Caco-2 (cell line): Measurements from ENCODE around the gene PIM3. TPM values are rescaled to one million over a fixed set of nuclear protein-coding genes. Genes with fewer than 3 reads are reported as not detected.

Experiments
- BruUV-seq: library from RNA; stranded (reverse); fragments of 400-500 nt; replicated peaks from 2 replicates; lab custom pipeline; 2021; lab: Mats Ljungman, UMichigan
- CTCF ChIA-PET: fragments of 300-600 bp; sonication (Branson Sonifier 250); formaldehyde crosslinking; loops from one replicate; lab custom pipeline; 2022; ENCODE audit warnings: antibody characterized with exemption; lab: Charles Lee
- POLR2A ChIA-PET: fragments of 300-600 bp; sonication (Branson Sonifier 250); formaldehyde crosslinking; loops from one replicate; lab custom pipeline; 2022; ENCODE audit warnings: antibody characterized with exemption; lab: Charles Lee
- DNase-seq, 2 experiments: peaks; one replicate each; pipeline versions ENCODE4 v3.0.0 to v3.0.0-alpha.2; 2020 to 2022
- H3K27me3 ChIP-seq: replicated peaks from 2 replicates; pipeline ENCODE4 v1.6.0; 2011; ENCODE audit warnings: low read length; ENCODE audit not compliant: control insufficient read depth, insufficient read depth
- H3K36me3 ChIP-seq: 2 replicates; pipeline ENCODE4 v1.5.1; 2011; ENCODE audit warnings: low read length; ENCODE audit not compliant: control insufficient read depth, insufficient read depth
- H3K4me1 ChIP-seq: fragments of 250-450 bp; sonication (Bioruptor Pico); 2 replicates; pipeline ENCODE4 v1.5.1; 2020; ENCODE audit warnings: mild to moderate bottlenecking
- H3K4me3 ChIP-seq: 2 replicates; pipeline ENCODE4 v1.5.1; 2011; ENCODE audit warnings: low read depth, mild to moderate bottlenecking, control low read depth, low read length
- H3K9me3 ChIP-seq: fragments of 250-450 bp; sonication (Bioruptor Pico); 2 replicates; pipeline ENCODE4 v1.5.1; 2020; ENCODE audit warnings: mild to moderate bottlenecking, moderate library complexity
- H3K27ac Mint-ChIP-seq: one replicate; pipeline ENCODE4 v1.8.0; 2022; ENCODE audit warnings: mixed read lengths; ENCODE audit not compliant: unreplicated experiment
- H3K27me3 Mint-ChIP-seq: one replicate; pipeline ENCODE4 v1.8.0; 2022; ENCODE audit warnings: mixed read lengths; ENCODE audit not compliant: insufficient read depth, unreplicated experiment
- H3K36me3 Mint-ChIP-seq: one replicate; pipeline ENCODE4 v1.8.0; 2022; ENCODE audit warnings: mild to moderate bottlenecking, mixed read lengths; ENCODE audit not compliant: insufficient read depth, unreplicated experiment
- H3K4me1 Mint-ChIP-seq: one replicate; pipeline ENCODE4 v1.8.0; 2022; ENCODE audit warnings: low read depth, mixed read lengths; ENCODE audit not compliant: unreplicated experiment
- H3K4me3 Mint-ChIP-seq: one replicate; pipeline ENCODE4 v1.8.0; 2022; ENCODE audit warnings: mild to moderate bottlenecking, moderate library complexity, mixed read lengths; ENCODE audit not compliant: unreplicated experiment
- H3K9me3 Mint-ChIP-seq: one replicate; pipeline ENCODE4 v1.8.0; 2022; ENCODE audit warnings: mixed read lengths; ENCODE audit not compliant: unreplicated experiment
- intact Hi-C: fragments of 100-400 bp; cut with micrococcal nuclease; formaldehyde crosslinking; loops from one replicate; pipeline ENCODE4 v1.10.0; 2022; ENCODE audit not compliant: unreplicated experiment
- total RNA-seq: library from RNA; stranded (reverse); gene quantifications from 2 replicates; pipeline ENCODE4 v1.2.3, GENCODE V29; 2022
- TF ChIP-seq, protein P1 (sequence below), 2 experiments: fragments of 200-600 bp in 1 of 2; IDR thresholded peaks; 1 replicate in 1 of 2; 2 replicates in 1 of 2; pipeline versions ENCODE4 v1.5.1 to v1.8.0; 2011 to 2022; ENCODE audit warnings: antibody characterized with exemption in 1 of 2, control low read depth in 1 of 2, inconsistent platforms in 1 of 2, low read depth in 1 of 2, low read length in 1 of 2, mild to moderate bottlenecking in 1 of 2, moderate library complexity in 1 of 2; ENCODE audit not compliant: insufficient read depth in 1 of 2, severe bottlenecking in 1 of 2, unreplicated experiment in 1 of 2

The PIM3 gene
- total RNA-seq, 1 experiment from 2014 or later, result 39.6 TPM

- TF ChIP-seq, protein P1, sequence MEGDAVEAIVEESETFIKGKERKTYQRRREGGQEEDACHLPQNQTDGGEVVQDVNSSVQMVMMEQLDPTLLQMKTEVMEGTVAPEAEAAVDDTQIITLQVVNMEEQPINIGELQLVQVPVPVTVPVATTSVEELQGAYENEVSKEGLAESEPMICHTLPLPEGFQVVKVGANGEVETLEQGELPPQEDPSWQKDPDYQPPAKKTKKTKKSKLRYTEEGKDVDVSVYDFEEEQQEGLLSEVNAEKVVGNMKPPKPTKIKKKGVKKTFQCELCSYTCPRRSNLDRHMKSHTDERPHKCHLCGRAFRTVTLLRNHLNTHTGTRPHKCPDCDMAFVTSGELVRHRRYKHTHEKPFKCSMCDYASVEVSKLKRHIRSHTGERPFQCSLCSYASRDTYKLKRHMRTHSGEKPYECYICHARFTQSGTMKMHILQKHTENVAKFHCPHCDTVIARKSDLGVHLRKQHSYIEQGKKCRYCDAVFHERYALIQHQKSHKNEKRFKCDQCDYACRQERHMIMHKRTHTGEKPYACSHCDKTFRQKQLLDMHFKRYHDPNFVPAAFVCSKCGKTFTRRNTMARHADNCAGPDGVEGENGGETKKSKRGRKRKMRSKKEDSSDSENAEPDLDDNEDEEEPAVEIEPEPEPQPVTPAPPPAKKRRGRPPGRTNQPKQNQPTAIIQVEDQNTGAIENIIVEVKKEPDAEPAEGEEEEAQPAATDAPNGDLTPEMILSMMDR (IDR thresholded peaks at IDR 0.05; ENCODE audit: insufficient read depth in 1 of 2, low read depth in 1 of 2, low read length in 1 of 2, severe bottlenecking in 1 of 2, unreplicated experiment in 1 of 2), result no peak
- Mint-ChIP-seq H3K9me3 (no peaks in the 10 kb centered on the region), H3K27ac (no peak overlapping the region), H3K36me3 (peaks cover 11% of the 10 kb centered on the region), H3K4me1 (no peaks in the 10 kb centered on the region), H3K27me3 (no peaks in the 10 kb centered on the region), H3K4me3 (peak overlapping the region; percentile 71)
- Histone ChIP-seq H3K4me1 (peaks cover 10% of the 10 kb centered on the region; the same call in 1 of the 2 replicates), H3K27me3 (no peaks in the 10 kb centered on the region), H3K4me3 (peak overlapping the region; percentile 77), H3K36me3 (no peaks in the 10 kb centered on the region), H3K9me3 (no peaks in the 10 kb centered on the region)
- no TSS peak for BruUV-seq
- CTCF ChIA-PET, result interaction anchor here (1.1 kb wide), 1 partner anchor 111 kb away, joined by 5 read pairs; no protein-coding TSS in a partner anchor
- intact Hi-C loops, result loop anchor here (2.0 kb wide), 1 partner anchor 66 kb away; the partner anchor contains the start of gene ZBED4
- POLR2A ChIA-PET, result no interaction called here
- DNase-seq, result no peak
These were observed 41.4 kb upstream of the PIM3 start for GRCh38 chr22:49918911-49919881.

GRCh38 chr22:49920859-49921258 lies 39.7 kb upstream of the PIM3 start:
- POLR2A ChIA-PET, result no interaction called here
- intact Hi-C loops, result no loop called here

More at GRCh38 chr22:49920859-49921258, 39.7 kb upstream of the PIM3 start:
- no peaks in the 10 kb centered on the region for H3K36me3 ChIP-seq
- no peak overlapping the region for H3K4me3 Mint-ChIP-seq
- CTCF ChIA-PET, result no interaction called here
- no peaks in the 10 kb centered on the region for H3K27me3 ChIP-seq
- H3K27ac Mint-ChIP-seq, result no peak overlapping the region
- no peaks in the 10 kb centered on the region for H3K9me3 Mint-ChIP-seq
- TF ChIP-seq, protein P1 (IDR thresholded peaks at IDR 0.05; ENCODE audit: insufficient read depth in 1 of 2, low read depth in 1 of 2, low read length in 1 of 2, severe bottlenecking in 1 of 2, unreplicated experiment in 1 of 2), result no peak
- H3K9me3 ChIP-seq, result no peaks in the 10 kb centered on the region
- no TSS peak for BruUV-seq
- no peaks in the 10 kb centered on the region for H3K27me3 Mint-ChIP-seq
- H3K36me3 Mint-ChIP-seq, result peaks cover 9% of the 10 kb centered on the region
- H3K4me3 ChIP-seq, result no peak overlapping the region
- no peak for DNase-seq
- H3K4me1 Mint-ChIP-seq, result no peaks in the 10 kb centered on the region
- H3K4me1 ChIP-seq, result peaks cover 10% of the 10 kb centered on the region; the same call in 1 of the 2 replicates
